Measurements from ENCODE around the gene ZC3H4. TPM values are rescaled to one million over a fixed set of nuclear protein-coding genes. Genes with fewer than 3 reads are reported as not detected.

The ZC3H4 gene
- total and polyA plus RNA-seq, 2 donors (not counting 3 experiments of a cell fraction or from before 2014, with no cell fraction given), result 6.2 to 63.9 TPM

GRCh38 chr19:47109177-47109540 lies 4.4 kb downstream of the ZC3H4 start:
- dilution Hi-C loops (cut with MboI; ENCODE audit: extremely low pct_ligation_motif_present, low sequenced_read_pairs), result no loop called here
- intact Hi-C loops (cut with micrococcal nuclease), result loop anchor here (1.0 kb wide), 1 partner anchor 30 kb away; no protein-coding TSS in a partner anchor
- POLR2A ChIA-PET, result no interaction called here
- TF ChIP-seq FOS (IDR thresholded peaks at IDR 0.05; ENCODE audit: borderline replicate concordance, insufficient read depth, low read length) (no peak), MYC (IDR thresholded peaks at IDR 0.05; ENCODE audit: low read depth, low read length) (no peak), MAX (IDR thresholded peaks at IDR 0.05; ENCODE audit: insufficient read depth, insufficient read length) (no peak), POLR2A (IDR thresholded peaks at IDR 0.05; ENCODE audit: low read depth, low read length) (no peak), JUN (IDR thresholded peaks at IDR 0.05; ENCODE audit: borderline replicate concordance, insufficient read depth, insufficient read length, low read depth) (no peak), EZH2 (IDR thresholded peaks at IDR 0.05; ENCODE audit: borderline replicate concordance, low read depth, low read length, severe bottlenecking) (no peak), POLR2AphosphoS5 (IDR thresholded peaks at IDR 0.05; ENCODE audit: insufficient read depth, low read depth, low read length) (no peak), GATA2 (IDR thresholded peaks at IDR 0.05; ENCODE audit: insufficient read depth, insufficient read length, low read depth, low read length) (no peak)
- TF ChIP-seq, protein P1, sequence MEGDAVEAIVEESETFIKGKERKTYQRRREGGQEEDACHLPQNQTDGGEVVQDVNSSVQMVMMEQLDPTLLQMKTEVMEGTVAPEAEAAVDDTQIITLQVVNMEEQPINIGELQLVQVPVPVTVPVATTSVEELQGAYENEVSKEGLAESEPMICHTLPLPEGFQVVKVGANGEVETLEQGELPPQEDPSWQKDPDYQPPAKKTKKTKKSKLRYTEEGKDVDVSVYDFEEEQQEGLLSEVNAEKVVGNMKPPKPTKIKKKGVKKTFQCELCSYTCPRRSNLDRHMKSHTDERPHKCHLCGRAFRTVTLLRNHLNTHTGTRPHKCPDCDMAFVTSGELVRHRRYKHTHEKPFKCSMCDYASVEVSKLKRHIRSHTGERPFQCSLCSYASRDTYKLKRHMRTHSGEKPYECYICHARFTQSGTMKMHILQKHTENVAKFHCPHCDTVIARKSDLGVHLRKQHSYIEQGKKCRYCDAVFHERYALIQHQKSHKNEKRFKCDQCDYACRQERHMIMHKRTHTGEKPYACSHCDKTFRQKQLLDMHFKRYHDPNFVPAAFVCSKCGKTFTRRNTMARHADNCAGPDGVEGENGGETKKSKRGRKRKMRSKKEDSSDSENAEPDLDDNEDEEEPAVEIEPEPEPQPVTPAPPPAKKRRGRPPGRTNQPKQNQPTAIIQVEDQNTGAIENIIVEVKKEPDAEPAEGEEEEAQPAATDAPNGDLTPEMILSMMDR (IDR thresholded peaks at IDR 0.05; ENCODE audit: extremely low read depth in 1 of 2, insufficient read depth in 1 of 2, low read depth in 1 of 2, low read length in 2 of 2), result no peak
- Histone ChIP-seq H3K36me3 (ENCODE audit: control insufficient read depth in 2 of 2, extremely low read depth in 1 of 2, insufficient read depth in 2 of 2, low read length in 2 of 2) (no peaks in the 10 kb centered on the region), H3K27me3 (ENCODE audit: control insufficient read depth in 2 of 2, insufficient read depth in 2 of 2, low read length in 2 of 2) (no peaks in the 10 kb centered on the region), H3K9ac (replicated peaks; ENCODE audit: extremely low read depth, insufficient read depth, low read length) (peak overlapping the region; percentile 99), H4K20me1 (replicated peaks; ENCODE audit: control insufficient read depth, extremely low read depth, insufficient read depth, low read length) (no peaks in the 10 kb centered on the region), H3K9me3 (replicated peaks; ENCODE audit: control insufficient read depth, insufficient read depth, low read length) (no peaks in the 10 kb centered on the region), H3K4me3 (replicated peaks in 1 of 3; ENCODE audit: insufficient read depth in 1 of 3, low read depth in 1 of 3, low read length in 3 of 3) (peak overlapping the region in 1 of 3 experiments; percentile 93), H3K27ac (ENCODE audit: insufficient read depth, low read depth, low read length) (peak overlapping the region; percentile 92), H2AFZ (ENCODE audit: low read depth, low read length) (no peak overlapping the region), H3K4me1 (ENCODE audit: control insufficient read depth, extremely low read depth, insufficient read depth, low read length) (peaks cover 43% of the 10 kb centered on the region), H3K79me2 (ENCODE audit: control insufficient read depth, insufficient read depth, low read length) (peaks cover 77% of the 10 kb centered on the region), H3K4me2 (ENCODE audit: insufficient read depth, low read length) (peak overlapping the region; percentile 93), H3K9me1 (replicated peaks; ENCODE audit: control insufficient read depth, extremely low read depth, insufficient read depth, low read length) (no peaks in the 10 kb centered on the region)
- CTCF ChIA-PET, result interaction anchor here (0.7 to 3.5 kb wide), 4 partner anchors 10 to 30 kb away, joined by 3 to 25 read pairs (median 8); no protein-coding TSS in a partner anchor
- DNase-seq (ENCODE audit: low read depth, low spot score), result no peak
- no peak for FAIRE-seq
- no TSS peak for BruUV-seq (replicated peaks)
